Measurements from ENCODE around the gene SPON2.
A peak's percentile ranks its signal among the peaks of the same experiment; 100 is the strongest.

Gene SPON2

DNA sequence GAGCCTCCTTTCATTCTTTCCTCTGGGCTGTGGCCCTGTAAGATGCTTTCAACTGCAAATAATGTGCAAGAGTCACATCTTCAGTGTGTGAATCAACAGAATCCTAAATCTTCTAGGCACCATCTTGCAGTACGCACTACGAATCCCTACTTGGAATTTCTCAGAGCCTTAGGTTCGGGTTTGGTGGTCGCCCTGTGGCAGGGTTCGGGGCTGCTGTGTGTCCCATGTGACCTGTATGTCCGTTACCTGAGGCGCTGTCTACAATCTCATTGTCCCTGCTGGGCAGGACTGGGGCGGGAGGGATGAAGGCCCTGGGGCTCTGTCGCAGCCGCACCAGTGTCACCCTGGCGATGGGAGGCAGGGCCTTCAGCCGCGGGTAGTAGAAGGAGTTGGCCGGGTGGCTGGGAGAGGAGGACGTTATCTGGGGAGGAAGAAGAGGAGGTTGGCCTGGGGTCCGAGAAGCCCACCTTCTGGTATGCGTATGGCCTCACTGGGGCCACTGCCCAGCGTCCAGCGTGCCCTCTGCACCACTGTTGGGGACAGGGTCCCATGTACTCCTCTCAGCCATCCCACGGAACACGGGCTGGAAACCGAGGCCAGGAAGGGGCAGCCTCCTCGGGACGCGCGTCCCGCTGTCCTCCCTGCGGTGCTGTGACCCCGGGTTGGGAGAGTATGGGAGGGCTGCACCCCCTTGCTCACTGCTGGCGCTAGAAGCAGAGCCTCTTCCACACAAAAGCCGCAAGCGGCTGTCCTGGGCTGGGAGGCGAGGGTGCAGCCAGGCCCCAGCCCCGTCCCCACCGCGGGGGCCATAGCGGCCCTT is 2.0 kb downstream of the SPON2 start:
- DNase-seq, result no peak

DNA sequence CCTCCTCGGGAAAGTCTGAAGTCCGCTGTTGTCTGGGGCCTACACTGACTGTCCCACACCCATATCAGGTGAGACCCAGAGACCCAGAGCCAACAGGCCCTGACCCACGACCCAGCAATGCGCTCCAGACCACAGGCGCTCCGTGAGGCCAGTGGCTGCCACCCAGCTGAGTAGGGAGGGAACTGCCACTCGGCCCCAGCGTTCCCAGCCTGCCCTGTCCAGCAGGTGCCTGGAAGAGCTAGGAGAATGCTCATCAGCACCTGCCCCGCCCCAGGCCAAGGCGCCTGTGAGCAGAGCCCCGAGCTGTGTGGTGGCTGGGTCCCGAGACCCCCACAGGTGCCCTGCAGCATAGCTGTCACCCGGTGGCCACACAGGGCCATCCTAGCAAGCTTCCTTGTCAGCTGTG is 2.7 kb downstream of the SPON2 start:
- DNase-seq, result no peak

DNA sequence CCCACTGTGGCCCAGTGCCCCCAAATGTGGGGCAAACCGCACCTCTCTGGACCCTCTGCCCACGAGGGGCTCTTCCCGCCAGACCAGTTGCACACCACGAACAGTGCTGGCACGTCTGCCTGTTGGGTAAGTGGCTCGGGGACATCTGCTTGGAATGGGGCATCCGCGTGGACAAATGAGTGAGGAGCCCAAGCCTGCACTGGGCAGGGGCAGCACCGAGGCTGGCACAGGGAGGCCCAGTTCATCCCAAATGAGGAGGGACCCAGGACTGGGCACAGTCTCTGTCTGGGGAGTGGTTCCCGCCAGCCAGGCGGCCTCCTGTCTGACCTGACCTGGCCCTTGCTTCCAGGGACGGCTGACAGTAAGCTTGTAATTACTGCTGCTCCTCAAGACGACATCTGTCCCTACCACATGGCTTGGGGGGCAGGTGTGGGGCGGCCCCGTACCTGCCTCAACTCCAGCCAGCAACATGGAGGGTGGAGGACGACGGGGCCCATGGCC is 3.2 kb downstream of the SPON2 start:
- DNase-seq, result no peak

- no peak for DNase-seq
Observed at GRCh38 chr4:1168191-1169101, 3.9 kb downstream of the SPON2 start.

DNA sequence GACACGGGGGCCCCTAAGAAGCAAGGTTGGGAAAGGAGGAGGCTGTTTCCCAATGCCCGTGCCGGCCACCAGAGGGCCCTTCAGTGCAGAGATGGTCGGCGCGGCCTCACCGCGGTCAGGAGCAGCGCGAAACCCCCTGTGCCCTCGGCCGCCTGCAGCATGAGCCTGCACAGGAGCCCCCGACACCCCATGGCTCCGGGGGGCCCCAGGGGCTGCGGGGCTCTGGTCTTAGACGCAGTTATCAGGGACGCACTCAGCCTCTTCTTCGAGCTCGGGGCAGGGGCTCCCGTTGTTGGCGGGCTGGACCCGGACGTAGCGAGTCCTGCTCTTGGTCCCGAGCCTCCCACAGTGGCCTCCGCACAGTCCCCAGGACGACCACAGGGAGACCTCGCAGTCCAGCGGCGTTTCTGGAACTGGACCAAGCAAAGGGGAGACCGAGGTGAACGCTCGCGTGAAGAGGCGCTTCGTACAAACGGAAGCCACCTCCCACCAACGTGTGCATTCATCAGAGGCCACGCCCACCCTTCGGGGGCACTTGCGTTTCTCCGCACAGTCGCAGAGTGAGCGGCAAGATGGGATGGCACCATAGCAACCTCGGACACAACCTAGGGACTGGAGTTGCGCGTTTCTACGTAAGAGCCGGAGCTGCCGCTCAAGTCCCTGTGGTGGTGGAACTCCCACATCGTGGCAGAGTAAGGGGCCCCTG is 5.0 kb downstream of the SPON2 start:
- peak; percentile 93 to 94 for DNase-seq

GRCh38 chr4:1166509-1167243 is 5.7 kb downstream of the SPON2 start:
- DNase-seq, result no peak

DNA sequence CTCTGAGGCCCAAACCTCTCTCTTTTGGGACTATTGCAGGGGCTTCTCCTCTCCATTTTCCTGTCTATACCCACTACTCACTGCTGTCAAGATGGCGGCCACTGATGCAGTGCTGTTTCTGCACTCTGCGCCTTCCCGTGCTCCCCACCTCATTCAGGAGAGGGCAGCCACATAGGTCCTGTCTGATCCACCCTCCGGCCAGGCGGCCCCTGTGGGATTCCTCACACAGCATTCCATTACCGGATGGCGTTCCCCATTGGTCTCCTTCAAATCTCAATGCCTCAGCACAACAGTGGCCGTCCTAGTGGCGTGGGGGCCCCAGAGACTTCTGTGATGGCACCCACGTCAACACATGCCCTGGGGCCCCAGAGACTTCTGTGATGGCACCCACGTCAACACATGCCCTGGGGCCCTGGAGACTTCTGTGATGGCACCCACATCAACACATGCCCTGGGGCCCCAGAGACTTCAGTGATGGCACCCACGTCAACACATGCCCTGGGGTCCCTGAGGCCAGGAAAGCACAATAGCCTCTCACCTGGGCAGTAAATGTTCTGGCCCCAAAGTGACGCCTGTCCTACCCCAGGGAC is 7.3 kb downstream of the SPON2 start:
- DNase-seq, result no peak

DNA sequence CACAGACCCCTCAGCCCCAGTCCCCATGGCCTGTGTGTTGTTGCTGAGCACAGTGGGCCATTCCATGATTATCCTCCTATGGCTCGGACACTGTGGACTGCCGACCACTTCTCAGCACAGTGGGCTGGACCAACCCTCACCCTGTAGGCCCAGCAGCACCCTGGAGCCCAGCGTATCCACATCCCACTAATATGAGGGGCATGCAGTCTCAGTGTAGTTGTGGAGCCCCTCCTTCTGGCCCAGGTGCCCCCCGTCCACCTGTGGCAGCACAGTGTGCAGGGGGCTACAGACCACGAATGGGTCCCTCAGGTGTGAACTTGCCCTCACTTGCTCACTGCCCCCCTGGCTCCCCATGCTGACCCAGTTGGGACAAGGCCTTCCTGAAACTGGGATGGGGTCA is 7.9 kb downstream of the SPON2 start:
- no peak for DNase-seq

DNA sequence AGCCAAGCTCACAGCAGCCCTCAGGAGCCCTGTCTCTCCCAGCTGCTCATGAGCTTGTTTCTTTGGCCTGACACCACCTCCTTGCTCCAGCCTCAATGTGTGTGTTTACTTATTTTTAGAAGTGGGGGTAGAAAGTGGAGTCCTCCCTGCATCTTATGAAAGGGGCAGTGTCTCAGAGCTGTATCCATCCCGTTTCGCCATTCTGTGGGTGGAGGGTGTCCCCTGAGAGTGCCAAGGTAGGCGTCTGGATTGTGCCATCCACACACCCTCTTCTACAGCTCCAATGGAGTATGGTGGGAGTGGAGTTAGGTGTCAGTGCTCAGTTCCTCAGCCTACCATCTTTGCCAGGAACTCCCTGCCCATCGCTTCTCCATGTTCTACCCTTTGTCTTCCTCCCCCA is 8.3 kb downstream of the SPON2 start:
- DNase-seq, result no peak

- no peak for DNase-seq
Observed at GRCh38 chr4:1160351-1160750, 12.0 kb downstream of the SPON2 start.

GRCh38 chr4:1156069-1156468 is 16.3 kb downstream of the SPON2 start:
- no peak for DNase-seq

DNA sequence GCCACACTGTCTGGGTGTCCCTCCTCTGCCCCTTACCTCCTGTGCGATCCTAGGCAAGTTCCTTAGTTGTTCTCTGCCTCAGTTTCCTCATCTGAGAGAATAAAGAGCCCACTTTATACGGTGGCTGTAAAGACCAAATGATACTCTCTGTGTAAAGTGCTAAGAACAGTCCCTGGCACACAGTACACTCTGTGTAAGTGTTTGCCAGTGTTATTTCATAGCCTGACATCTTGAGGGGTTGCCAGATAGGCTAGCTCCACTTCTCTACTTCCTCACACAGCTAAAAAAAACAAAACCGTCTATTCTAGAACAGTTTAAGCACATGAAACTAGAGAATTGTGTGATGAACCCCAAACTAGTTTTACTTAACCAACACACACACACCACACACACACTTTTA is 17.1 kb downstream of the SPON2 start:
- DNase-seq, result no peak

GRCh38 chr4:1154523-1155182 is 17.7 kb downstream of the SPON2 start:
- no peak for DNase-seq

GRCh38 chr4:1154126-1154522 is 18.3 kb downstream of the SPON2 start:
- no peak for DNase-seq

DNA sequence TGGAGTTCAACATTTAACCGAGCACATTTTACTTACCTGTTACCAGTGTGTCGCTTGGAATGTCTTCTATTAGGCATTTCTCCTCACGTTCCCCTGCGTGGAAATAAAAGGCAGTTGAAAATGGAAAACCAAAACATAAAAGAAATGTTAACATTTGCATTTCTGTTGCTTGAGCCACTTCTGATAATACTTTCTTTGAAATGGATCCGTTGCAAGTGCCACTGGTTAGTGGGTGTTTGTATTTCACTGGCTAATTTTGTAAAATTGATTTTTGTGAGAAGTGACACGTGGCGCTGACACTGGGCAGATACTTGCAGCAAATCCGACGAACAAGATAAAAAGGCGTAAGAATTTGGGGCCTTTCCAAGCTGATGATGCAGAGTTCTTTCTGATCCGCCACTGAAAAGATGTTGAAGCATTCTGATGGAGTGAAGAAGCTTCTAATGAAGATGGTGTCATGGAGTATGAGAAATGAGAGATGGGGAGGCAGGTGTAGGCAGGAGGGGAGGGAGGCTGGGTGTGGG is 18.8 kb downstream of the SPON2 start:
- DNase-seq, result no peak

DNA sequence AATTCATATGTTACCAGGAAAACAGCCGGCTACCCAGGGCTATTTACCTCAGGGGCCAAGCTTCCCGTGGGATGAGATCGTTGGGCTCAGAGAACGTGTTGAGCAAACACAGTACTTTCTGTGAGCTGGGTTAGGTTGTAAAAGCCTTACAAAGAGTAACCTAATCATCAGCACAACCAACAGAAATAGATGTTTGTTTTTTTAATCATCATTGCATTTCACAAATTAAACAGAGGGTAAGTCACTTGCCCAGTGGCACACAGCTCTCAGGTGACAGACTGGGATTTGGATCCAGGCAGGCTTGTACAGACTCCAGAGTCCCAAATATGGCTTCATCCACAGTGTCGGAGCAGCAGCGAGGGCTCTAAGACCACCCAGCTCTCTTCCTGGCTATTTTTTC is 20.1 kb downstream of the SPON2 start:
- no peak for DNase-seq

- no peak for DNase-seq
Observed at GRCh38 chr4:1151541-1151940, 20.8 kb downstream of the SPON2 start.

DNA sequence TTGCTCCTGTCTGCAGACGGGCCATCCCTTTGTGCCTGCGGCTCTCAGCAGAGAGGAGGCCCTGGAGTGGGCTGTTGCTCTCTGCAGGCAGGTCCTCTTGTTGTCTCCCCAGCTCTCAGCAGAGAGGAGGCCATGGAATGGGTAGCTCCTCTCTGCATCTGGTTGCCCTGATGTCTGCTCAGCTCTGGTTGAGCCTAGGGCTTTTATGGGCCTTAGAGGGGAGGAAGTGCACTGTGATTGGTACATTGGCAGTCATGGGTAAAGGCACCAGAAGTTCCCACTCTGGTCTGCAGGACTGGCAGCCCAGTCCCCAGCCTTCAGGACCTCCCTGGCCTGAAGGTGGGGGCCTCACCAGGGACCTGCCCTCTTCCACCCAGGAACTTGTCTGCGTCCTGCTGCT is 21.5 kb downstream of the SPON2 start:
- no peak for DNase-seq

DNA sequence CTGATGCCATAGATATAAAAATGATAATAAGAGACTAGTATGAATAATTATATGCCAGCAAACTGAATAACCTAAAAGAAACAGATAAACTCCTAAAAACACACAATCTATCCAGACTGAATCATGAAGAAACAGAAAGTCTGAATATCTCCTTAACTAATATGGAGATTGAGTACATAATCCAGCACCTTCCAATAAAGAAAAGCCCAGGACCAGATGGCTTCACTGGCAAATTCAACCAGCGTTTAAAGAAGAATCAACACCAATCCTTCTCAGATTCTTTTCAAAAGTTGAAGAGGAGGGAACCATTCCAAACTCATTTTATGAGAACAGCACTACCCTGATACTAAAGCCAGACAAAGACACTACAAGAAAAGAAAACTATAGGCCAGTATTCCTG is 32.5 kb downstream of the SPON2 start:
- DNase-seq, result no peak

DNA sequence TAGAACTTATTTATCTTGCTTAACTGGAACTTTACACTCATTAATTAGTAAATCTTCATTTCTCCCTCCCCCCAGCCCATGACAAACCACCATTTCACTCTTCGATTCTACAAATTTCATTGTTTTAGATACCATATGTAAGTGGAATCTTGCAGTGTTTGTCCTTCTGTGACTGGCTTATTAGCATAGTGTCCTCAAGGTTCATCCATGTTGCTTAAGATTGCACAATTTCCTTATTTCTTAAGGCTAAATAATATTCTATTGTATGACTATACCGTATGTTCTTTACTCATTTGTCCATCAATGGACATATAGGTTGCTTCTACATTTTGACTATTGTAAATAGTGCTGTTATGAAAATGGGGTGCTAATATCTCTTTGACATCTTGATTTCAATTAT is 34.5 kb downstream of the SPON2 start:
- peak in 1 of 2 donors; percentile 6 for DNase-seq

- DNase-seq, result peak in 1 of 2 donors; percentile 28
Observed at GRCh38 chr4:1137063-1137776, 35.2 kb downstream of the SPON2 start.
